Psoas muscle (tissue), 8 donors: ENCODE results near the gene SMAD2. TPM values are rescaled to one million over a fixed set of nuclear protein-coding genes. Genes with fewer than 3 reads are reported as not detected.

Experiments used
- ATAC-seq, 4 donors: fragments of 200-7000 bp; cut with Tn5 transposase; one replicate each; pipeline ENCODE4 v1.9.1; 2020; ENCODE audit warnings: moderate library complexity in 3 of 4, mild to moderate bottlenecking in 2 of 4
- DNase-seq, 2 donors: peaks; one replicate each; pipeline ENCODE4 v3.0.0-alpha.2; 2020
- H3K27ac ChIP-seq: fragments of 200-600 bp; one replicate; pipeline ENCODE4 v1.8.0; 2022
- H3K27me3 ChIP-seq, 3 donors: fragments of 200-600 bp in 1 of 3; one replicate each; pipeline versions ENCODE4 v1.6.1 to v1.8.0; 2013 to 2022; ENCODE audit warnings: low read length in 2 of 3, mild to moderate bottlenecking in 2 of 3, moderate library complexity in 1 of 3; ENCODE audit not compliant: insufficient read depth in 3 of 3
- H3K36me3 ChIP-seq, 2 donors: fragments of 200-600 bp in 1 of 2; one replicate each; pipeline versions ENCODE4 v1.6.1 to v1.8.0; 2013 to 2022; ENCODE audit warnings: low read depth in 1 of 2, mild to moderate bottlenecking in 1 of 2, moderate library complexity in 1 of 2; ENCODE audit not compliant: insufficient read depth in 1 of 2
- H3K4me1 ChIP-seq: fragments of 200-600 bp; one replicate; pipeline ENCODE4 v1.8.0; 2022
- H3K4me3 ChIP-seq: fragments of 200-600 bp; one replicate; pipeline ENCODE4 v1.8.0; 2022; ENCODE audit warnings: mild to moderate bottlenecking
- H3K9me3 ChIP-seq: fragments of 200-600 bp; one replicate; pipeline ENCODE4 v1.8.0; 2022
- CTCF ChIP-seq: fragments of 200-600 bp; IDR thresholded peaks from one replicate; pipeline ENCODE4 v1.8.0; 2022; ENCODE audit warnings: antibody characterized with exemption
- WGBS, 3 donors: extraction: QIAGEN DNeasy Blood & Tissue Kit; methylation state at CpG; one replicate each; pipeline versions ENCODE4 v1.1.6 to v1.1.7; 2013; 5-methylcytosine and 5-hydroxymethylcytosine counted together
- intact Hi-C, 2 donors: fragments of 100-400 bp; cut with DNase I; formaldehyde crosslinking; loops; one replicate each; pipeline versions ENCODE4 v1.11.0 to v1.14.2; 2022
- polyA plus RNA-seq, 3 donors: library from polyadenylated mRNA; stranded (reverse); fragments of 200-250 nt; gene quantifications; one replicate each; pipeline ENCODE4 v1.2.3, GENCODE V29; 2013
- total RNA-seq, 4 donors: library from RNA; stranded (reverse); fragmentation: NEBNext Ultra II Directional in 2 of 4; extraction: Animal tissue kit (Norgen Biotek cat#: 25700) in 2 of 4; gene quantifications; one replicate each; pipeline versions ENCODE4 v1.2.1 to v1.2.4, GENCODE V29; 2021 to 2023
- donor health status: healthy with polysubstance abuse.
- donor health status: DM: no; HTN: no; CAD: no; lungs with moderate emphysema.
- donor health status: Bipolar disorder and iron deficiency.
- donor health status: healthy.
- donor health status: DM: yes; HTN: yes; CAD: no.
- donor health status: DM: no; HTN: no; CAD: no.
- donor health status: DM: no; HTN: no; CAD: no.
- donor health status: DM: yes; HTN: yes; CAD: no.

The SMAD2 gene
- total and polyA plus RNA-seq, 7 donors, result 28.3 to 76.4 (median 60.1) TPM

DNA sequence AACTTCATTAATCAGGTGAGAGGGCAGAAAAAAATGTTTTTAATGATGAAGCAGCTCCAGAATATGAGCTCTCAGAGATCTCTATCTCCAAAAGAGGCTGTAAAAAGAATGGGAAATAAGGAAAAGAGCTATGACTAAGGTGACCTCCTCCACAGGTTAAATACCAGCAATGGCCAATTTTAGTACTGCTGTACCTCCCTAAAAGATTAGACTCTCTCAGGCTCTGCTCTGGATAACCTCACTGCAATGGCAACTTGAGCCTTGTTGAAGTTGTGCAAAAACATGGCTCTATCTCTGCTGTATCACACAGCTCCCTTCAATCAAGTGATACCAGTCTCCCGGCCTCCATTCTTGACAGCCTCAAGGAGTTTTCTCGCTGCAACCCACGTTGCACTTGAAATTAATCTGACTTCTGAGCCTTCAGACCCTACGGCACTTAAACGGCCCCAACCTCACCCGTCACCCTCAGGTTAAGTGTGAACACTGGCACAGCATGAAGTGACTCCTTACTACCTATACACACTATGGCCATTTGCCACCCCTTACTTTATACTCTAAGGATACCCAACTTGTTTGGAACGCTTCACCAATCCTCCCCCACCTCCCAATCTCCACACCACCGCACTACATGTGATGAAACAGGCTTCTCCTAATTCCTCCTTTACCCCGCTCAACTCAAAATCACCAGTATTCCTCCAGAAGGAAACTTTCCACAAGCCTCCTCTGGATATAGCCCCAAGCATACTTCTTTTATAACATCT is 36.3 kb downstream of the SMAD2 start:
- DNase-seq (no peak), ATAC-seq (peak in 3 of 4 donors; percentile 37 to 51 (median 50))
- peaks cover 3 to 30% of the 10 kb centered on the region in 2 donors for H3K36me3 ChIP-seq
- TF ChIP-seq CTCF, result no peak
- no peak overlapping the region for H3K27ac ChIP-seq
- no peaks in the 10 kb centered on the region for H3K27me3 ChIP-seq
- no peaks in the 10 kb centered on the region for H3K9me3 ChIP-seq
- 81 to 84% (median 81%) methylated on average over 9 of the region's 9 CpGs for WGBS, 3 donors
- intact Hi-C loops, result no loop called here
- H3K4me1 ChIP-seq, result peaks cover 11% of the 10 kb centered on the region
- no peak overlapping the region for H3K4me3 ChIP-seq

DNA sequence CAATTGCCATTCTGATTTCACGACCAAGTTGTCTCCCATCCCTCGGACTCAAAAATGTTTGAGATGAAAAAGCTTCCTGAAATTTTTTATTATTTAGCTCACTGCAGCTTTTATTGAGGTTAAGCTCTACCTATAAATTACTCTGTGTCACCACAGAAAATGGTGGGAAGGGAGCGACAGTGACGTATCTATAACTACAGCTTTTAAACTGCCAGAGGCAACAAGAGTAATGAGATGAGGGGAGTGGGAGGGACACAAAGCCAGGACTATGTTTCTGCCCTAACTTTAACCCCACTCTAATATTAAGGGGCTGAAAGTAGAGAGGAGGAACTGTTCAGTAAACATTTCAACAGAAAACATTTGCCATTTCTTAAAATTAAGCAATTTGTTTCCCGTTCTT is 37.4 kb downstream of the SMAD2 start:
- Histone ChIP-seq H3K36me3 (peaks cover 3 to 30% of the 10 kb centered on the region in 2 donors), H3K4me1 (peaks cover under 1% of the 10 kb centered on the region), H3K9me3 (no peaks in the 10 kb centered on the region), H3K27ac (no peak overlapping the region), H3K27me3 (no peaks in the 10 kb centered on the region), H3K4me3 (no peak overlapping the region)
- WGBS, 3 donors, result 86 to 90% (median 87%) methylated on average over 5 of the region's 5 CpGs
- no peak for ATAC-seq
- intact Hi-C loops, result no loop called here
- DNase-seq, result no peak
- TF ChIP-seq CTCF, result no peak

- no peaks in the 10 kb centered on the region for H3K9me3 ChIP-seq
- TF ChIP-seq CTCF, result no peak
- H3K4me1 ChIP-seq, result peaks cover 14% of the 10 kb centered on the region
- DNase-seq (no peak), ATAC-seq (no peak)
- H3K36me3 ChIP-seq, result peaks cover 0 to 10% of the 10 kb centered on the region in 2 donors
- H3K4me3 ChIP-seq, result no peak overlapping the region
- H3K27me3 ChIP-seq, result no peaks in the 10 kb centered on the region
- intact Hi-C loops, result no loop called here
- WGBS, 3 donors, result 91 to 99% (median 96%) methylated on average over 3 of the region's 3 CpGs
- no peak overlapping the region for H3K27ac ChIP-seq
Observed at GRCh38 chr18:47888156-47888555, 42.3 kb downstream of the SMAD2 start.

GRCh38 chr18:47887227-47887626 is 43.2 kb downstream of the SMAD2 start:
- WGBS, 3 donors, result 87 to 91% (median 90%) methylated on average over 4 of the region's 4 CpGs
- no peak overlapping the region for H3K4me3 ChIP-seq
- TF ChIP-seq CTCF, result no peak
- intact Hi-C loops, result no loop called here
- no peaks in the 10 kb centered on the region for H3K9me3 ChIP-seq
- no peak overlapping the region for H3K27ac ChIP-seq
- H3K4me1 ChIP-seq, result peaks cover 15% of the 10 kb centered on the region
- no peak for DNase-seq
- no peak for ATAC-seq
- H3K36me3 ChIP-seq, result peaks cover 0 to 10% of the 10 kb centered on the region in 2 donors
- no peaks in the 10 kb centered on the region for H3K27me3 ChIP-seq
